Endothelial cell (in vitro differentiated cells): ENCODE data around the gene AGO1. TPM values are rescaled to one million over a fixed set of nuclear protein-coding genes. Genes with fewer than 3 reads are reported as not detected.
"Not testable (repeated sequence)": the region's sequence is repeated elsewhere in the genome, so short reads cannot be mapped to it uniquely, and the experiment has no call there.

Experiments
- DNase-seq: peaks from one replicate; pipeline ENCODE4 v3.0.0; 2021; ENCODE audit warnings: low spot score
- H3K27ac Mint-ChIP-seq: one replicate; pipeline ENCODE4 v1.8.0; 2021; ENCODE audit warnings: mixed read lengths, inconsistent platforms; ENCODE audit not compliant: unreplicated experiment
- H3K27me3 Mint-ChIP-seq: one replicate; pipeline ENCODE4 v1.8.0; 2021; ENCODE audit warnings: mild to moderate bottlenecking, moderate library complexity, mixed read lengths, inconsistent platforms; ENCODE audit not compliant: unreplicated experiment
- H3K36me3 Mint-ChIP-seq: one replicate; pipeline ENCODE4 v1.8.0; 2021; ENCODE audit warnings: mild to moderate bottlenecking, low read depth, mixed read lengths, inconsistent platforms; ENCODE audit not compliant: unreplicated experiment
- H3K4me1 Mint-ChIP-seq: one replicate; pipeline ENCODE4 v1.8.0; 2021; ENCODE audit warnings: mild to moderate bottlenecking, mixed read lengths, inconsistent platforms; ENCODE audit not compliant: unreplicated experiment
- H3K4me3 Mint-ChIP-seq: one replicate; pipeline ENCODE4 v1.8.0; 2021; ENCODE audit warnings: mild to moderate bottlenecking, mixed read lengths, inconsistent platforms; ENCODE audit not compliant: unreplicated experiment
- H3K9me3 Mint-ChIP-seq: one replicate; pipeline ENCODE4 v1.8.0; 2021; ENCODE audit warnings: mixed read lengths, inconsistent platforms; ENCODE audit not compliant: unreplicated experiment
- CTCF ChIP-seq: fragments of 200-600 bp; sonication (generic); IDR thresholded peaks from one replicate; pipeline ENCODE4 v1.5.0; 2021; ENCODE audit warnings: antibody characterized with exemption; ENCODE audit not compliant: unreplicated experiment
- total RNA-seq: library from RNA; stranded (reverse); fragmentation: NEBNext Ultra II Directional; extraction: Animal tissue kit (Norgen Biotek cat#: 25700); gene quantifications from one replicate; pipeline ENCODE4 v1.2.1, GENCODE V29; 2021; ENCODE audit not compliant: unreplicated experiment

Gene AGO1
- total RNA-seq, 1 donor from 2014 or later, result 41.1 TPM

DNA sequence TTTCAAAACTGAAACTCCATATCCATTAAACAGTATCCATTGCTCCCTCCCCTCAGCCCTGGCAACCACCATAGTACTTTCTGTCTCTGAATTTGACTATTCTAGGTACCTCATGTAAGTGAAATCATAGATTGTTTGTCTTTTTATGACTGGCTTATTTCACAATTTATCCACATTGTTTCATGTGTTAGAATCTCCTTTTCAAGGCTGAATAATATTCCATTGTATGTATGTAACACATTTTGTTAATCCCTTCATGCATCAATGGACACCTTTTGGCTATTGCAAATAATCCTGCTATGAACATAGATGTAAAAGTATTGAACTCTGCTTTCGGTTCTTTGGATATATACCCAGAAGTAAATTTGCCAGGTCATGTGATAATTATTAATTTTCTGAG, 85.4 kb downstream of the AGO1 start:
- no peak for TF ChIP-seq CTCF
- Mint-ChIP-seq H3K4me1 (no peaks in the 10 kb centered on the region), H3K4me3 (no peak overlapping the region), H3K27ac (no peak overlapping the region), H3K36me3 (peaks cover 9% of the 10 kb centered on the region), H3K27me3 (no peaks in the 10 kb centered on the region), H3K9me3 (no peaks in the 10 kb centered on the region)
- no peak for DNase-seq

DNA sequence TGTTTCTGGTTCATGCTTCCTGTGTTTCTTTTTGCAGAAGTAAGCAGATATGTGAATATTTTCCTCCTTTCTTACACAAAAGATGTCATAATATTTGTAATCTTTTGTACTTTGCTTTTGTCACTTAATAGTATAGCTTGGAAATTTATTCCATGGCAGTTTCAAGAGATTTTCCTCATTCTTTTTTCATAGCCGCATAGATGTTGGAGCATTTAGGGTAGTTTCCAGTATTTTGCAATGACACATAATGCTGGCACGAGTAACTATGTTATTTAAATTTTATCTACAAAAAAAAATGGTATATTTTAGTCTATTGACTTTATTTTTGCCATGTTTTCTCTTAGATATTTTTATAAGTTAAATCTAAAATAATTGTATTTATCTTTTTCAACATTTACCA, 88.6 kb downstream of the AGO1 start:
- no peak for TF ChIP-seq CTCF
- Mint-ChIP-seq H3K4me3 (no peak overlapping the region), H3K27ac (no peak overlapping the region), H3K4me1 (peaks cover 4% of the 10 kb centered on the region), H3K27me3 (no peaks in the 10 kb centered on the region), H3K9me3 (no peaks in the 10 kb centered on the region), H3K36me3 (peaks cover 9% of the 10 kb centered on the region)
- DNase-seq, result no peak

GRCh38 chr1:35972631-35973030, 89.6 kb downstream of the AGO1 start:
- H3K4me1 Mint-ChIP-seq, DNase-seq, H3K36me3 Mint-ChIP-seq, H3K27ac Mint-ChIP-seq, H3K27me3 Mint-ChIP-seq, H3K9me3 Mint-ChIP-seq, H3K4me3 Mint-ChIP-seq: not testable (repeated sequence)

DNA sequence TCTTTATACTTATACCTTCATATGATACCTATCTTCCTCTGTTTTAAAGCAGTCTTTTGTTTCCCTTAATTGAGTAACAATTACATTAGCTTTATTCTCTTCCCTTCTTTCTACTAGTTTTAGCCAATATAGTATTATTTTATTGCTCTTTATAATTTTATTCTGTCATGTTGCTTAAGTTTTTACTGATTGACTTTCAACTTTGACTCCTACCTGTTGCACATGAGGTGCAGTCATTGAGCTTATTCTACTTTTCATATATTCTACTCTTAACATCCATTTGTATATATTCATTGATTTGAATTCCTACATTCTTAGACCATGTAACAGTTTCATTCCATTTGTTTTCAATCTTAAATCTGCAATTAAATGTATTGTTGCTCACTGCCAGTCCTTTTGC, 97.1 kb downstream of the AGO1 start:
- TF ChIP-seq CTCF, result no peak
- Mint-ChIP-seq H3K9me3 (no peaks in the 10 kb centered on the region), H3K36me3 (no peaks in the 10 kb centered on the region), H3K4me1 (no peaks in the 10 kb centered on the region), H3K27ac (no peak overlapping the region), H3K4me3 (no peak overlapping the region), H3K27me3 (no peaks in the 10 kb centered on the region)
- no peak for DNase-seq

Other genes starting within 250 kb of the AGO1 start
- 69.9 TPM for gene PSMB2, start 241.7 kb upstream of the AGO1 start, total RNA-seq
- gene C1orf216, start 164.3 kb upstream of the AGO1 start, total RNA-seq, result 13.5 TPM
- gene CLSPN, start 113.2 kb upstream of the AGO1 start, total RNA-seq, result 12.3 TPM
- 26.6 TPM for gene AGO4, start 75.2 kb upstream of the AGO1 start, total RNA-seq
- 25.9 TPM for gene AGO3, start 47.9 kb downstream of the AGO1 start, total RNA-seq
- gene TEKT2, start 200.9 kb downstream of the AGO1 start, total RNA-seq, result 0.80 TPM
- 24.2 TPM for gene ADPRS, start 205.7 kb downstream of the AGO1 start, total RNA-seq
- gene COL8A2, start 242.0 kb downstream of the AGO1 start, total RNA-seq, result 0.13 TPM